Epithelial cell of esophagus (primary cell): Measurements from ENCODE around the gene ARNT2.

Experiments
- DNase-seq: peaks from one replicate; pipeline ENCODE4 v3.0.0; 2010; ENCODE audit warnings: low read depth
- H3K4me3 ChIP-seq: 2 replicates; pipeline ENCODE4 v1.5.1; 2011; ENCODE audit warnings: mild to moderate bottlenecking, low read length, control low read depth
- CTCF ChIP-seq: IDR thresholded peaks from 2 replicates; pipeline ENCODE4 v1.5.1; 2011; ENCODE audit warnings: low read depth, mild to moderate bottlenecking, low read length, control low read depth, inconsistent platforms; ENCODE audit not compliant: insufficient read depth; ENCODE audit errors: missing control alignments

ARNT2 gene

GRCh38 chr15:80554560-80554959 is 150.4 kb downstream of the ARNT2 start:
- no peak overlapping the region for H3K4me3 ChIP-seq
- DNase-seq: no peak
- TF ChIP-seq CTCF: no peak

- TF ChIP-seq CTCF: no peak
- no peak for DNase-seq
- no peak overlapping the region for H3K4me3 ChIP-seq
Observed at GRCh38 chr15:80556694-80557367, 152.6 kb downstream of the ARNT2 start.

- no peak for TF ChIP-seq CTCF
- DNase-seq: no peak
- H3K4me3 ChIP-seq: no peak overlapping the region
Observed at GRCh38 chr15:80557441-80558234, 153.5 kb downstream of the ARNT2 start.

- H3K4me3 ChIP-seq: no peak overlapping the region
- TF ChIP-seq CTCF: no peak
- no peak for DNase-seq
Observed at GRCh38 chr15:80558631-80559319, 154.6 kb downstream of the ARNT2 start.

- no peak for TF ChIP-seq CTCF
- no peak overlapping the region for H3K4me3 ChIP-seq
- DNase-seq: no peak
Observed at GRCh38 chr15:80559320-80559693, 155.1 kb downstream of the ARNT2 start.

- no peak for TF ChIP-seq CTCF
- no peak overlapping the region for H3K4me3 ChIP-seq
- no peak for DNase-seq
Observed at GRCh38 chr15:80559761-80560160, 155.6 kb downstream of the ARNT2 start.
